SU-DHL-6 (cell line): ENCODE measurements around the gene SLCO1C1.

Source experiments
- EZH2phosphoT487 ChIP-seq: fragments of 200-600 bp; sonication (generic), shearing (Covaris generic); conservative IDR thresholded peaks from 2 replicates; pipeline ENCODE4 v1.6.1; 2018; ENCODE audit warnings: mild to moderate bottlenecking, antibody characterized with exemption, low read length, moderate library complexity, mixed read lengths
- TF ChIP-seq, protein P1 (sequence below): fragments of 200-600 bp; sonication (generic); IDR thresholded peaks from one replicate; pipeline ENCODE4 v1.5.1; 2017; ENCODE audit warnings: antibody characterized with exemption, mild to moderate bottlenecking, low read length, moderate library complexity; ENCODE audit not compliant: insufficient read depth, poor library complexity, severe bottlenecking

DNA sequence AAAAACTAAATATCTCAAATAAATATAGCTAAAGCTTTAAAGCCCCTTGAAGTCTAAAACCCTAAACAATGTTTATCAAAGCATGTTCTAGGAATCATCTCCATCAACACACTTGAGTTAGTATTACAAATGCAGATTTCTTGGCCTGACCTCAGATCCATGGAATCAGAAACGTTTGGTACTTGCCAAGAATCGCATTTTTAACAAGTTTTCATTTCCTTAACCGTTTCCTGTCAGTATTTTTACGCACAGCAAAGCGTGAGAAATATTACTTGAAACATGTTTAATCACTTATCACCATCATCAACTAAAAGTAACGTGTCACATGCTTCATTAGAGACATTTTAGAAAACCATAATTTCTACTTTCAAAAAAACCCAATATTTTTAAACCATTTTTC, 9.7 kb downstream of the SLCO1C1 start:
- TF ChIP-seq EZH2phosphoT487: no peak
- TF ChIP-seq, protein P1, sequence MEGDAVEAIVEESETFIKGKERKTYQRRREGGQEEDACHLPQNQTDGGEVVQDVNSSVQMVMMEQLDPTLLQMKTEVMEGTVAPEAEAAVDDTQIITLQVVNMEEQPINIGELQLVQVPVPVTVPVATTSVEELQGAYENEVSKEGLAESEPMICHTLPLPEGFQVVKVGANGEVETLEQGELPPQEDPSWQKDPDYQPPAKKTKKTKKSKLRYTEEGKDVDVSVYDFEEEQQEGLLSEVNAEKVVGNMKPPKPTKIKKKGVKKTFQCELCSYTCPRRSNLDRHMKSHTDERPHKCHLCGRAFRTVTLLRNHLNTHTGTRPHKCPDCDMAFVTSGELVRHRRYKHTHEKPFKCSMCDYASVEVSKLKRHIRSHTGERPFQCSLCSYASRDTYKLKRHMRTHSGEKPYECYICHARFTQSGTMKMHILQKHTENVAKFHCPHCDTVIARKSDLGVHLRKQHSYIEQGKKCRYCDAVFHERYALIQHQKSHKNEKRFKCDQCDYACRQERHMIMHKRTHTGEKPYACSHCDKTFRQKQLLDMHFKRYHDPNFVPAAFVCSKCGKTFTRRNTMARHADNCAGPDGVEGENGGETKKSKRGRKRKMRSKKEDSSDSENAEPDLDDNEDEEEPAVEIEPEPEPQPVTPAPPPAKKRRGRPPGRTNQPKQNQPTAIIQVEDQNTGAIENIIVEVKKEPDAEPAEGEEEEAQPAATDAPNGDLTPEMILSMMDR: no peak
